ENCODE results near the gene GRID2IP.
"Not testable (repeated sequence)": the region's sequence is repeated elsewhere in the genome, so short reads cannot be mapped to it uniquely, and the experiment has no call there.

Gene GRID2IP

DNA sequence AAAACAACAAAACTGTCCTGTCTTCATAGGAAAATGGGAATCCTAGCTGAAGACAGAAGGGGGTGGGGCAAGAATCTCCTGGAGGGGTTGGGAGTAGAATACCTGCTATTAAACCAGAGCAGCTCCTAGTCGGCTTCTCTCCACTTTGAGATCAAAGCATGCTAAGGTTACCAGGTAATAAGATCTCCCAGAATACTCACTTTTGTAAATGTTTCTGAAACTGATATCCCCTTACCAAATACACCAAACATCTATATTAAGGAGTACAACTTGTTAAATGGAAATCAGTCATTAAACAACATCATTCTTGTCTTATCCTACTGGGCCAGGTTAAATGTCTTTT is 74.0 kb downstream of the GRID2IP start:
- no peak for DNase-seq (ENCODE audit: low read depth)
- TF ChIP-seq, protein P1, sequence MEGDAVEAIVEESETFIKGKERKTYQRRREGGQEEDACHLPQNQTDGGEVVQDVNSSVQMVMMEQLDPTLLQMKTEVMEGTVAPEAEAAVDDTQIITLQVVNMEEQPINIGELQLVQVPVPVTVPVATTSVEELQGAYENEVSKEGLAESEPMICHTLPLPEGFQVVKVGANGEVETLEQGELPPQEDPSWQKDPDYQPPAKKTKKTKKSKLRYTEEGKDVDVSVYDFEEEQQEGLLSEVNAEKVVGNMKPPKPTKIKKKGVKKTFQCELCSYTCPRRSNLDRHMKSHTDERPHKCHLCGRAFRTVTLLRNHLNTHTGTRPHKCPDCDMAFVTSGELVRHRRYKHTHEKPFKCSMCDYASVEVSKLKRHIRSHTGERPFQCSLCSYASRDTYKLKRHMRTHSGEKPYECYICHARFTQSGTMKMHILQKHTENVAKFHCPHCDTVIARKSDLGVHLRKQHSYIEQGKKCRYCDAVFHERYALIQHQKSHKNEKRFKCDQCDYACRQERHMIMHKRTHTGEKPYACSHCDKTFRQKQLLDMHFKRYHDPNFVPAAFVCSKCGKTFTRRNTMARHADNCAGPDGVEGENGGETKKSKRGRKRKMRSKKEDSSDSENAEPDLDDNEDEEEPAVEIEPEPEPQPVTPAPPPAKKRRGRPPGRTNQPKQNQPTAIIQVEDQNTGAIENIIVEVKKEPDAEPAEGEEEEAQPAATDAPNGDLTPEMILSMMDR (IDR thresholded peaks at IDR 0.05; ENCODE audit: insufficient read depth, low read depth, low read length, missing control alignments) = no peak

DNA sequence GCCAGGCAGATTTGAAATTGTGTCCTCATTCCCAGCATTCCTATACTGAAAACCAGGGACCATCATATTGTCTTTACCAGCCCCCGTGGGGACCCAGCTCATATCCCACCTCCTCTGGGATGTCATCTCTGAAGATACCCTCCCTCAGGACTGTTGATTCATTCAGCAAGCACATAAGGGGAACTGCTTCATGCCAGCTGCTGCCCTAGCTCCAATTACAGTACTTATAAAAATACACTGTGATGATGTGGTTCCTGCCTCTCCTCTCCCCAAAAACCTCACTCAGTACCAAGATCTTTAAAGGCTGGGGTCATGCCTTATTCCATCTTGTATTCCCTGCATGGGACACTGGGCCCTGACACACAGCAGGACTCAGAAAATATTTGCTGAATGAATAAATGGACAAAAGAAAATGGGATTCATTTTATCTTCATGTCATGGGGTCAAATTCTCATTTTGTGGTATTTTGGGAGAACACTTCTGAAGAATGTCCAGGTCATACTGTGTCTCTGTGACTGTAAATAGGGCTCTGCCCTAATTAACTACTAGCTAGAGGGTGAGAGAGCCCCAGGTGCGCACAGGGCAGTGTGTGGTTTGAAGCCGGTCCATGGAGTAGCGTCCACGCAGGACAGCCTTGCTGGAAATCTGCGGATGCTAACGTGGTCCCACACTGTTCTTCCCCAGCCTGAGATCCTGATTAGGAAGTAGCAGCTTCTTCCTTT is 74.5 kb downstream of the GRID2IP start:
- DNase-seq (ENCODE audit: low read depth) = no peak

More for the DNA sequence above, 74.0 kb downstream of the GRID2IP start:
- H3K4me3 ChIP-seq (ENCODE audit: low read length) = no peak overlapping the region

DNA sequence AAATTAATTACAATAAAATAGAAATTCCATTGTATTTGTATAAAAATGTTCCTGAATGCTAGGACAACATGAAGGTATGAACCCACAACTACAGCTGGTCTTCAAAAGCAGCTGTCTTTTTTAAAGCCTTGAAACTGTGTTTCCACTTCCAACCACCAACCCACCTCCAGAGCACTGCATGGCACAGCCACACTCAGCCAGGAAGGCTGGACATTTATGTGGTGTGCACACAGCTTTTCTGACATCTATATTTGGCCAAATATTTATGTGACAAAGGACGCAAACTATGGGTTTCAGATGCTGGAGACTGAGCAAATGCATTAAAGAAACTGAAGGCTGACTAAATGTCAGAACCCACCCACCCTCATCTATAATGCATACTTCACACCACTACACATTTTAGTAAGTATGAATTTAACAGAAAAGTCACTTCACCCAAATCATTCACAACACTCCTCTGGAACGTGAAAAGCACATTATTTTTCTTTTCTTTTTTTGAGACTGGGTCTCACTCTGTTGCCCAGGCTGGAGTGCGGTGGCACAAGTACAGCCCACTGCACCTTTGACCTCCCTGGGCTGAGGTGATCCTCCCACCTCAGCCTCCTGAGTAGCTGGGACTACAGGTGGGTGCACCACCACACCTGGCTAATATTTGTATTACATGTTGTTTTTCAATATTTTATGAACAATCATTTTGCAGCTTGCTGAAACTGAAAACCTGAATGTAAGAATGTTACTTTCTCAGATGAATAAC is 75.7 kb downstream of the GRID2IP start:
- no peak overlapping the region for H3K4me3 ChIP-seq (ENCODE audit: low read length)
- no peak for DNase-seq (ENCODE audit: low read depth)
- TF ChIP-seq, protein P1 (IDR thresholded peaks at IDR 0.05; ENCODE audit: insufficient read depth, low read depth, low read length, missing control alignments) = no peak

More for the DNA sequence above, 74.5 kb downstream of the GRID2IP start:
- TF ChIP-seq, protein P1 (IDR thresholded peaks at IDR 0.05; ENCODE audit: insufficient read depth, low read depth, low read length, missing control alignments) = no peak
- no peak overlapping the region for H3K4me3 ChIP-seq (ENCODE audit: low read length)

DNA sequence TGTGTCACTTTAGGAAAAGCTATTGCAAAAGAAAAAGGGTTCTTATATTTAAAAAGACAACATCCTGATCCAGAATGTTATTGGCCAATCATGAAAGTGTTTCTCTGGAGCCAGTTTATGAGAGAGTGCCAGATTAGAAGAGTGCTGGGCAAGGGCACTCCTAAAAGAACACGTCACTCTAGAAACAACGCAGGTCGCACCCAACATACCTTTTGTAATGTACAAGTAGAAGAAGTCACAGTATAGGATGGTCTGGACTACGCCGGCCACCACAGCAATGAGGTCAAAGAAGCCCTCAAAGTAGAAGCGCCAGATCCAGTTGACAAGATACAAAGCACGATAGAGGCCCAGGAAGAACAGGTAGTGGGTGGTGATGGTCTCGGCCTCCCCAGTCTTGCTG is 85.4 kb downstream of the GRID2IP start:
- H3K4me3 ChIP-seq (ENCODE audit: low read length) = no peak overlapping the region
- no peak for DNase-seq (ENCODE audit: low read depth)
- TF ChIP-seq, protein P1 (IDR thresholded peaks at IDR 0.05; ENCODE audit: insufficient read depth, low read depth, low read length, missing control alignments) = no peak

DNA sequence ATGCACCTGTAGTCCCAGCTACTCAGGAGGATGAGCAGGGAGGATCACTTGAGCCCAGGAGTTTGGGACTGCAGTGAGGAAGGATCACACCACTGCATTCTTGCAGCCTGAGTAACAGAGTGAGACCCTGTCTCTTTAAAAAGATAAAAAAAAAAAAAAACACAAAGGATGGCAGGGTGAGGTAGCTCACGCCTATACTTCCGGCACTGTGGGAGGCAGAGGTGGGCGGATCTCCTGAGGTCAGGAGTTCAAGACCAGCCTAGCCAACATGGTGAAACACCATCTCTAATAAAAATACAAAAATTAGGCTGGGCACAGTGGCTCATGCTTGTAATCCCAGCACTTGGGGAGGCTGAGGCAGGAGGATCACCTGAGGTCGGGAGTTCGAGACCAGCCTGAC is 87.7 kb downstream of the GRID2IP start:
- not testable (repeated sequence) for DNase-seq (ENCODE audit: low read depth); H3K4me3 ChIP-seq (ENCODE audit: low read length)

DNA sequence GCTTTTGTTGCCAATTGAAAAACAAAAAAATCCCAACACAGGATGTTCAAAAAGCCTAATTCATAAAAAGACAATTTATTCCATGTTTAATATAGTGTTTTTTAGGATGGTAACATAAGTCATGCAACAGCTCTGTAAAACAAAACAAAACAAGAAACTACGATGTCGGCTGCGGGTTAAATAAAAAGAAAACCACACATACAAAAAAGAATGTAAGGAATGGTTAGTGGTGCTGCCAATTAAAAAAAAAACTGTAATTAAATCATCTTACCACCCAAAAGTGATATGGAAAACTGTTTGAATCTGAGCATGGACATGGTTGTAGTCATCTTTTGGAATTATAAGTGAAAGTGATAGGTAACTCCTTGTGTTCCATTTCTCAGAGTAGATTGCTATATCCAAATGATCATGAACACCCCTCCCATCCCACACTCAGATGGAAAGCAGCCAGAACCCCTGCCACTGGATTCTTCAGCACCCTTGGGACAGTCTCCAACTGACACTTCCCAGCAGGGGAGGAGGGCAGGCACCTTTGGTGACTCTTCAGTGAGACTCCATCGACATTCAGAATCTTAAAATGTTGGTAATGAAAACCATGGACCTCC is 89.2 kb downstream of the GRID2IP start:
- TF ChIP-seq, protein P1 (IDR thresholded peaks at IDR 0.05; ENCODE audit: insufficient read depth, low read depth, low read length, missing control alignments) = no peak
- H3K4me3 ChIP-seq (ENCODE audit: low read length) = no peak overlapping the region
- no peak for DNase-seq (ENCODE audit: low read depth)

DNA sequence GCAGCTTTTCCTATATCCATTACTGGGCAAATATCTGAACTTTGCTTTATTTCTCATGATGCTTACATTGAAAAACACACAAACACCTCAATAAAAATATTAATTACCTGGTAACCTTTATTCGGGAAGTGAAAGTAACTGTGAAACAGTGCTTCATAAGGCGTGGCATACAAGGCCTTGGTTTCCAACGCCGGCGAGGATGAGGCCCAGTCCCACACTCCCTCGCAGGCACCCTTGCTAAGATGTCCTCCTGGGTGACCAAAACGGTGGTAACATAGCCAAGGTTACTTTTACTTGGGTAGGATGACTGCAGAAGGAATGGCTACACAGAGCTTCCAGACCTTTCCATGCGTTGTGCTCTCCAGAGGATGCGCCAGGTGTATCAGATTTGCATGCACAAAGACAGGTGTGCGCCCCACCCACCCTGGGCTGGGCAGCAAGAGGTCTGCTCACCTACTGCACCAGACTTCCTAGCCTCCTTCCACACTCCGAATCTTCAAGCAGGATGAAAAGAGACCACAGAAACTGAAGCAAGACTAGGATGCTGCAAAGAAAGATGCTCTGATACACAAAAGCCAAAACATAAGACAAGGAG is 90.2 kb downstream of the GRID2IP start:
- H3K4me3 ChIP-seq (ENCODE audit: low read length) = no peak overlapping the region
- DNase-seq (ENCODE audit: low read depth) = no peak
- TF ChIP-seq, protein P1 (IDR thresholded peaks at IDR 0.05; ENCODE audit: insufficient read depth, low read depth, low read length, missing control alignments) = no peak

Data from epithelial cell of esophagus (primary cell).